GM23248 (cell line): ENCODE measurements around the gene DPP10.

Experiments used
- EZH2 ChIP-seq: fragments of 200-600 bp; sonication (generic); IDR thresholded peaks from 2 replicates; pipeline ENCODE4 v1.6.1; 2018; ENCODE audit warnings: antibody characterized with exemption, mild to moderate bottlenecking; ENCODE audit not compliant: insufficient read depth, poor library complexity, severe bottlenecking
- EZH2phosphoT487 ChIP-seq: fragments of 200-600 bp; sonication (generic); IDR thresholded peaks from 2 replicates; pipeline ENCODE4 v1.6.1; 2018; ENCODE audit warnings: antibody characterized with exemption, moderate library complexity, mild to moderate bottlenecking, low read depth; ENCODE audit not compliant: insufficient read depth

- no peak for TF ChIP-seq EZH2
- TF ChIP-seq EZH2phosphoT487 = no peak
These were observed 52.6 kb downstream of the DPP10 start for GRCh38 chr2:114495046-114495445.
